Mesothelial cell of epicardium (in vitro differentiated cells): ENCODE measurements around the gene DRC3. TPM values are rescaled to one million over a fixed set of nuclear protein-coding genes. Genes with fewer than 3 reads are reported as not detected.
A peak's percentile ranks its signal among the peaks of the same experiment; 100 is the strongest.

Experiments used
- DNase-seq, 2 experiments: peaks; one replicate each; pipeline ENCODE4 v3.0.0; 2021; ENCODE audit warnings: low spot score in 2 of 2; ENCODE audit not compliant: unreplicated experiment in 2 of 2
- H3K27ac Mint-ChIP-seq: 2 replicates; pipeline ENCODE4 v1.8.0; 2021; ENCODE audit warnings: mixed read lengths
- H3K27me3 Mint-ChIP-seq: 2 replicates; pipeline ENCODE4 v1.8.0; 2021; ENCODE audit warnings: low read depth, mixed read lengths
- H3K36me3 Mint-ChIP-seq: 2 replicates; pipeline ENCODE4 v1.8.0; 2021; ENCODE audit warnings: mixed read lengths
- H3K4me1 Mint-ChIP-seq: 2 replicates; pipeline ENCODE4 v1.8.0; 2021; ENCODE audit warnings: mixed read lengths
- H3K4me3 Mint-ChIP-seq: 2 replicates; pipeline ENCODE4 v1.8.0; 2021; ENCODE audit warnings: mild to moderate bottlenecking, moderate library complexity, mixed read lengths
- H3K9me3 Mint-ChIP-seq: 2 replicates; pipeline ENCODE4 v1.8.0; 2021; ENCODE audit warnings: mixed read lengths
- total RNA-seq: library from RNA; stranded (reverse); gene quantifications from 3 replicates; pipeline ENCODE4 v1.2.1, GENCODE V29; 2021
- TF ChIP-seq, protein P1 (sequence below): fragments of 200-600 bp; sonication (generic); IDR thresholded peaks from one replicate; pipeline ENCODE4 v1.5.0; 2021; ENCODE audit warnings: antibody characterized with exemption; ENCODE audit not compliant: unreplicated experiment

The DRC3 gene
- total RNA-seq, 1 donor from 2014 or later, result 3.2 TPM

DNA sequence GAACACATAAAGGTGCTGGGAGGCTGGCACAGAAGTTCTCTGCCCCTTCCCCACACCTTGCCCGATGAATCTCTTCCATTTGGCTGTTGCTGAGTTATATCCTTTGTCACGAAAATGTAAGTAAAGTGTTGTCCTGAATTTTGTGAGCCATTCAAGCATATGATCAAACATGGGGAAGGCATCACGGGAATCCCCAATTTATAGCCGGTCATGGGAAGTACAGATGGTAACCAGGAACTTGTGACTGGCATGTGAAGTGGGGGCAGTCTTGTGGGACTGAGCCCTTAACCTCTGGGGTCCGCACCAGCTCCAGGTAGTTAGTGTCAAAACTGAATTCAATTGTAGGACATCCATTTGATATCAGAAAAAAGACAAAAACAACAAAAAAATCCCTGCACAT is 13.7 kb upstream of the DRC3 start:
- H3K9me3 Mint-ChIP-seq, result no peaks in the 10 kb centered on the region
- no peak for DNase-seq
- H3K4me3 Mint-ChIP-seq, result peak overlapping the region; percentile 33
- TF ChIP-seq, protein P1, sequence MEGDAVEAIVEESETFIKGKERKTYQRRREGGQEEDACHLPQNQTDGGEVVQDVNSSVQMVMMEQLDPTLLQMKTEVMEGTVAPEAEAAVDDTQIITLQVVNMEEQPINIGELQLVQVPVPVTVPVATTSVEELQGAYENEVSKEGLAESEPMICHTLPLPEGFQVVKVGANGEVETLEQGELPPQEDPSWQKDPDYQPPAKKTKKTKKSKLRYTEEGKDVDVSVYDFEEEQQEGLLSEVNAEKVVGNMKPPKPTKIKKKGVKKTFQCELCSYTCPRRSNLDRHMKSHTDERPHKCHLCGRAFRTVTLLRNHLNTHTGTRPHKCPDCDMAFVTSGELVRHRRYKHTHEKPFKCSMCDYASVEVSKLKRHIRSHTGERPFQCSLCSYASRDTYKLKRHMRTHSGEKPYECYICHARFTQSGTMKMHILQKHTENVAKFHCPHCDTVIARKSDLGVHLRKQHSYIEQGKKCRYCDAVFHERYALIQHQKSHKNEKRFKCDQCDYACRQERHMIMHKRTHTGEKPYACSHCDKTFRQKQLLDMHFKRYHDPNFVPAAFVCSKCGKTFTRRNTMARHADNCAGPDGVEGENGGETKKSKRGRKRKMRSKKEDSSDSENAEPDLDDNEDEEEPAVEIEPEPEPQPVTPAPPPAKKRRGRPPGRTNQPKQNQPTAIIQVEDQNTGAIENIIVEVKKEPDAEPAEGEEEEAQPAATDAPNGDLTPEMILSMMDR, result no peak
- no peaks in the 10 kb centered on the region for H3K27me3 Mint-ChIP-seq
- peak overlapping the region; percentile 90 for H3K27ac Mint-ChIP-seq
- H3K4me1 Mint-ChIP-seq, result peaks cover 48% of the 10 kb centered on the region
- H3K36me3 Mint-ChIP-seq, result peaks cover 25% of the 10 kb centered on the region

DNA sequence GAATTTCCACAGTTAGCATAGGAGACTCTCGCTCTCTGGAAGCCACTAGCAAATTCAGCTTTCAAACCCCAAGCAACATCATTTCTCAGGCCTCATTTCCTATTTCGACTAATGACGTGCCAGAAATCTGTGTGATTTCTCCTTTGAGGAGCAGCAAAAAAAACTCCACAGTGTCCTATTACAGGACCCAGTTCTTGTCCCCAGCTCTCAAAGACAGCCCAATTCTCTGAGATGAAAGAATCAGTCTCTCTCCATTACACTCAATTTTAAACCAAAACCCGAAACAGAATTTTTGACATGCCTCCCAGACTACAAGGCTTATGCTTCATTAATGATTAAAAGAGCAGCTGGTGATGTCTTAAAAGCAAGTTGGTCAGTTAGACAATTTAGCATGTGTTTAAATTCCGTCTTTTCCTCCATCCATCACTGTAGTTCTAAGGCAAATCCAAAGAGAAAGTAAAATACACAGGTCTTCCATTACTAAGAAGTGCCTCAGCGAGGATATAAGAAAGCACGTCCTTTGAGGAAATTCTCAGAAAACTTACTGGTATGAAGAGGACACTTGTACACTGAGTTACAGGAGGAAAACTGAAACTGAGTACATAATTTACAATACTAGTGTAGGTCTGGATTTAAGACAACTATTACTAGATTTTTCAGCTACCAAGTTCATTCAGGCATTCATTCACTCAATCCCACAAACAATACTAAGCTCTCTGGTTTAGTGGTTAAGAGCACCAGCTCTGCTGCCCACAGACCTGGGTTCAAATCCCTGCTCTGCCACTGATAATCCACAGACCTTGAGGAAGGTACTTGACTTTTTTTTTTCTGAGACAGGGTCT is 12.9 kb upstream of the DRC3 start:
- no peak for DNase-seq
- H3K27me3 Mint-ChIP-seq, result no peaks in the 10 kb centered on the region
- H3K36me3 Mint-ChIP-seq, result peaks cover 23% of the 10 kb centered on the region
- peak overlapping the region; percentile 90 for H3K27ac Mint-ChIP-seq
- H3K4me3 Mint-ChIP-seq, result peak overlapping the region; percentile 33
- TF ChIP-seq, protein P1, result no peak
- peaks cover 51% of the 10 kb centered on the region for H3K4me1 Mint-ChIP-seq
- H3K9me3 Mint-ChIP-seq, result no peaks in the 10 kb centered on the region

DNA sequence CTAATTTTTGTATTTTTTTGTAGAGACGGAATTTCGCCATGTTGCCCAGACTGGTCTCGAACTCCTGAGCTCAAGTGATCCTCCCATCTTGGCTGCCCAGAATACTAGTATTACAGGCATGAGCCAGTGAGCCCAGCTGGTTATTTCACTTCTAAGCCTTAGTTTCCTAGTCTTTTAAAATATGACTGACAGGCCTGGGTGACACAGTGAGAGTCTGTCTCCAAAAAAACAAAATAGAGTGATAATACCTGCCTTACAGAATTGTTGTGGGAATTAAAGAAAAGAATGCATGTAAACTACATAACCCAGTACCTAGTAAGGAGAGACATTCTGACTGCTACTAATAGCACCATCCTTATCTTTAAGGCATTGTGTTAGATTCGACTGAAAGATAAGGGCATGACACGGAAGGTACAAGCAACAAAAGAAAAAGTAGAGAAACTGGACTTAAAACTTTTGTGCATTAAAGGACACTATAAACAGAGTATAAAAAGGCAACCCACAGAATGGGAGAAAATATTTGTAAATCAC is 12.1 kb upstream of the DRC3 start:
- TF ChIP-seq, protein P1, result no peak
- H3K36me3 Mint-ChIP-seq, result peaks cover 16% of the 10 kb centered on the region
- H3K9me3 Mint-ChIP-seq, result no peaks in the 10 kb centered on the region
- no peak for DNase-seq
- H3K4me3 Mint-ChIP-seq, result no peak overlapping the region
- no peaks in the 10 kb centered on the region for H3K27me3 Mint-ChIP-seq
- H3K4me1 Mint-ChIP-seq, result peaks cover 58% of the 10 kb centered on the region
- peak overlapping the region; percentile 90 for H3K27ac Mint-ChIP-seq

DNA sequence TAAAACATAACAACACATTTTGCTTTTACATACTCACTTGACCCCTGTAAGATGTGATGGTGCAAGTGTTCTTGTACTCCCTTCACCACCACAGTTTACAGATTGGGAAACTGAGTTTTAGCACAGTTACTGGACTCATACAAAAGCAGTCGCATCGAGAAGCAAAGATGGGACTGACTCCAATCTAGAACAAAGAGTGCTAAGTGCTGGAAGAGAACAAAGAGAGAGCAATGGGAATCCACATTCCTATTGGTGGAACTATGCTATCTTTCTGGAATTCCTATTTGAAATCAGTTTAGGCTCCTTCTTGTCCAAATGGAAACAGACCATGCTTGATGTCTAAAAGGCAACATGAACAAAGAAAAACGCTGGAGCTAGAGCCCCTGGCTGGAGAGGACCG is 9.6 kb upstream of the DRC3 start:
- Mint-ChIP-seq H3K27me3 (no peaks in the 10 kb centered on the region), H3K27ac (peak overlapping the region; percentile 54), H3K4me1 (peaks cover 69% of the 10 kb centered on the region), H3K9me3 (no peaks in the 10 kb centered on the region), H3K4me3 (no peak overlapping the region), H3K36me3 (peaks cover 10% of the 10 kb centered on the region)
- no peak for DNase-seq
- TF ChIP-seq, protein P1, result no peak

DNA sequence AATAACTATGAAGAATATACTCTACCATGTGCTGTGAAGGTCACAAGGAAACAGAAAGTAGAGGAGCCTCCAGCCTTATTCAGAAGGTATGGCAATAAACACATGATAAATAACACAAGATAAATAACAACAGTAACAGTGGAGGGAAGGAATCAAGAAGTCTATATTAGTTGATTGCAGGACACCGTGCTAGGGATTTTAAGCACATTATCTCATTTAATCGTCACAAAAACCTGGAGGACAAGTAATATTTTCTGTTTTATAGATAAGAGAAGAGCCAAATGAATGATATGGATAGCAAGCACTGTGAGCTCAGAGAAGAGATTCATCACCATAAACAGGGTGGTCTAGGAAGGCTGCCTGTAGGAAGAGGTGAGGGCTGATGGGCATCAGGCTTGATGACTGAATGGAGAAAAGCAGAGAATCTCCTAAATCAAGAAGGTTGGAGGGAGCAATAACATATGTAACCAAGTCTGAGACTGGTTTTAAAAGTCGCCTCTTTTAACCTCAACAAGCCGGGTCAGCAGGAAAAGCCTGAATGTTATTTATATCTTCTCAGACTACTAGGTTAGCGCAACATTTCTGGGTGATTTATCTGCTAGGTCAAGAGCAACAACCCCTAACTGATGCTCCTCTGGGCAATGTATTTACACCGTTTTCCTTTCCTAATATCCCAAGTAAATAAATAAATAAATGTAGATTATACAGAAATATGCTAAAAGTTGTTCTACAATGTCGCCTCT is 8.8 kb upstream of the DRC3 start:
- Mint-ChIP-seq H3K9me3 (no peaks in the 10 kb centered on the region), H3K27ac (peak overlapping the region; percentile 54), H3K4me3 (no peak overlapping the region), H3K27me3 (no peaks in the 10 kb centered on the region), H3K4me1 (peaks cover 66% of the 10 kb centered on the region), H3K36me3 (peaks cover 10% of the 10 kb centered on the region)
- TF ChIP-seq, protein P1, result no peak
- DNase-seq, result no peak
